ENCODE results near the gene KCNJ2.

DNA sequence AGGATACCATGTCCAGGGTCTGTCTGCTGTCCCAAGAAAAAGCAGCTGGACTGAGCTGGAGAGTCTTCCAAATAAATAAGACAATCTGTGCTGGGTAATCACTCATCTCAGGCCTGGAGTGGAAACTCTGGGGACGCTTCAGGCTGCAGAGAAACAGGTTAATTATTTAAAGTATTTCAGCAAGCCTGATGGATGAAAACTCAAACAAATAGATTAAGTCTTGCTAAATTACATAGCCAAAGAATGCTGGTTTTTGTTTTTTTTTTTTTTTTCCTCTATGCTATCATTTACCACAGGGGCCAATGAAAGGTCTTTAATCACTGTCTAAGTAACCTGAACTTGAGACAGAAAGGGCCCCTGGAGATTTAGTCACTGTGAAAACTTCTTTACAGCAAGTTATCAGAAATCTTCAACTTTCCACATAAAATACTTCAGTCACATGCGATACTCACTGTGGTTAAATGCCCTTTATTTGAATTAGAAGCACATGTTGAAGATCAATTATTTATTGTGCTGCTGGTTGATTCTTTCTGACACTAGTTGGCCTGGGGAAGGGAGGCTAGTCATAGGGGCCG lies 31.0 kb upstream of the KCNJ2 start:
- TF ChIP-seq, protein P1, sequence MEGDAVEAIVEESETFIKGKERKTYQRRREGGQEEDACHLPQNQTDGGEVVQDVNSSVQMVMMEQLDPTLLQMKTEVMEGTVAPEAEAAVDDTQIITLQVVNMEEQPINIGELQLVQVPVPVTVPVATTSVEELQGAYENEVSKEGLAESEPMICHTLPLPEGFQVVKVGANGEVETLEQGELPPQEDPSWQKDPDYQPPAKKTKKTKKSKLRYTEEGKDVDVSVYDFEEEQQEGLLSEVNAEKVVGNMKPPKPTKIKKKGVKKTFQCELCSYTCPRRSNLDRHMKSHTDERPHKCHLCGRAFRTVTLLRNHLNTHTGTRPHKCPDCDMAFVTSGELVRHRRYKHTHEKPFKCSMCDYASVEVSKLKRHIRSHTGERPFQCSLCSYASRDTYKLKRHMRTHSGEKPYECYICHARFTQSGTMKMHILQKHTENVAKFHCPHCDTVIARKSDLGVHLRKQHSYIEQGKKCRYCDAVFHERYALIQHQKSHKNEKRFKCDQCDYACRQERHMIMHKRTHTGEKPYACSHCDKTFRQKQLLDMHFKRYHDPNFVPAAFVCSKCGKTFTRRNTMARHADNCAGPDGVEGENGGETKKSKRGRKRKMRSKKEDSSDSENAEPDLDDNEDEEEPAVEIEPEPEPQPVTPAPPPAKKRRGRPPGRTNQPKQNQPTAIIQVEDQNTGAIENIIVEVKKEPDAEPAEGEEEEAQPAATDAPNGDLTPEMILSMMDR (IDR thresholded peaks at IDR 0.05), result no peak
- no peak for TF ChIP-seq POLR2A (IDR thresholded peaks at IDR 0.05)
- TF ChIP-seq POLR2AphosphoS5 (IDR thresholded peaks at IDR 0.05), result no peak
